ENCODE results near the gene SLC6A9.

SLC6A9 gene

GRCh38 chr1:44034423-44034822, 3.2 kb upstream of the SLC6A9 start:
- DNase-seq (ENCODE audit: low read depth) = no peak
- TF ChIP-seq CTCF (conservative IDR thresholded peaks at IDR 0.05; ENCODE audit: low read length) = no peak
- H3K4me3 ChIP-seq (ENCODE audit: low read length) = no peak overlapping the region

DNA sequence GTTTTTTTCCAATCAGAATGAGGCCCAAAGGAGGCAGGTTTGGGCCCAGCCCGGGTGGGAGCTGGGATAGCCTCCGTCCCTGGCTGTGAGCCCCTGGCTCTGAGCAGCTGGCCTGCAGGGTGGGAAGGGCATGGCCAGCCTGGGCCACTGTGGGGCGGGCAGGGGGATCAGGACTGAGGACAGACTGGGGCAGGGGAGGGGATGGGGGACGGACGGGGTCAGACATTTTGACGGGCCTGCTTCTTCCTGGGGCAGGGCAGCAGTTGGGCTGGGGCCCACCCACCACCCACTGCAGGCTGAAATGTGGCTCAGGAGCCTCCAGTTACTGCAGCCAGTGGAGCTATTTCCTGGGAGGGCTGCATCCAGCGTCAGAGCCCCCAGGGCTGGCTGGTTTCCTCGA, 2.5 kb upstream of the SLC6A9 start:
- DNase-seq (ENCODE audit: low read depth) = no peak
- H3K4me3 ChIP-seq (ENCODE audit: low read length) = no peak overlapping the region
- no peak for TF ChIP-seq CTCF (conservative IDR thresholded peaks at IDR 0.05; ENCODE audit: low read length)

DNA sequence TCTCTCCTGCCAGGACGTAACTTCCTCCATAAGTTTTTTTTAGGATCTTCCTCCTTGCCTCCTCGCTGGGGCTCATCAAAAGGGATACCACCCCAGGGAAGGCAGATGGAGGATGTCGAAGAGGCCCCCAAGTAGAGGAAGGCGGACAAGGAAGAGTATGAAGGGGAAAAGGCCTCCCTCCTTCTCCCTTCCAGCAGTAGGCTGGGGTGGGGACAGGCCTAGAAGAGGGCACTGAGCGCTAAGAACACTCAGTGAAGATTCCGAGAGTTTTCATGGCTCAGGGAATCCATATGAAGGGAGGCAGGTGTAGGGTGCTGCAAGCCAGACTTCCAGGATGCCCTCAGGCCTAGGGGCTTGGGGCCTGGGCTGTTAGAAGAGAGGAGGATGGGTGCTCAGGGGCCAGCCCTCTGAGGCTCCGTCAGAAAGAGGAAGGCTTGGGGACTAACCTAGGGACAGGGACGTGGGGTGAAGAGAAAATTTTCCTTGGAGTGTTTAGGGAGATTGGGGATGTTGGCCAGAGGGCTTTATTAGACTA, 1.8 kb upstream of the SLC6A9 start:
- no peak overlapping the region for H3K4me3 ChIP-seq (ENCODE audit: low read length)
- no peak for DNase-seq (ENCODE audit: low read depth)
- no peak for TF ChIP-seq CTCF (conservative IDR thresholded peaks at IDR 0.05; ENCODE audit: low read length)

DNA sequence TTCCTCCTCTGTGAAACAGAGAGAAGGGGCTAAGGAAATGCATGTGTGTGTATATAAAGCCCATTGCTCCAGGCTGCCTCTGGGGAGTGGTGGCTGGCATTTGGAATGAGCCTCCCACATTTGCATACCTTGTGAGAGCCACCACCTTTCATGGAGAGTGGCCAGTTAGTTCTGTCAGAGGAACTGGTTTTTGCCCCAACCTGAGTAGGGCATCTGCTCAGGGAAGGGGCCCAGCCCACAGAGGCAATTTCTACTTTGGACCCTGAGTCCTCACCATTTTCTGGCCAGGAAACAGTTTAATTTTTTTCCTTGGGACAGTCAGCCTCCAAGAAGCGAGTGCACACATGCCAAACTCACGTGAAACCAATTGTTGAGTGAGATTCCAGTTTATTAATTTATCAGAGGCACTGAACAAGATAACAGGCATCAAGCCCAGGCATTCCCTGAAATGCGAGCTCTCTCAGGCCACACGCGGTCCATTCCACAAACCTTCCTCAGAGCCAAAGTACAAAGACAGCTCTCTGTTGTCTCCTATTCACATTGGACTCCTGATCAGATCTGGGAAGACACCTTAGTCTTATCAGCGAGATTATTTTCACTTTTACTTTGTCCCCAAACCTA, 1.0 kb upstream of the SLC6A9 start:
- DNase-seq (ENCODE audit: low read depth) = no peak
- TF ChIP-seq CTCF (conservative IDR thresholded peaks at IDR 0.05; ENCODE audit: low read length) = no peak
- no peak overlapping the region for H3K4me3 ChIP-seq (ENCODE audit: low read length)

DNA sequence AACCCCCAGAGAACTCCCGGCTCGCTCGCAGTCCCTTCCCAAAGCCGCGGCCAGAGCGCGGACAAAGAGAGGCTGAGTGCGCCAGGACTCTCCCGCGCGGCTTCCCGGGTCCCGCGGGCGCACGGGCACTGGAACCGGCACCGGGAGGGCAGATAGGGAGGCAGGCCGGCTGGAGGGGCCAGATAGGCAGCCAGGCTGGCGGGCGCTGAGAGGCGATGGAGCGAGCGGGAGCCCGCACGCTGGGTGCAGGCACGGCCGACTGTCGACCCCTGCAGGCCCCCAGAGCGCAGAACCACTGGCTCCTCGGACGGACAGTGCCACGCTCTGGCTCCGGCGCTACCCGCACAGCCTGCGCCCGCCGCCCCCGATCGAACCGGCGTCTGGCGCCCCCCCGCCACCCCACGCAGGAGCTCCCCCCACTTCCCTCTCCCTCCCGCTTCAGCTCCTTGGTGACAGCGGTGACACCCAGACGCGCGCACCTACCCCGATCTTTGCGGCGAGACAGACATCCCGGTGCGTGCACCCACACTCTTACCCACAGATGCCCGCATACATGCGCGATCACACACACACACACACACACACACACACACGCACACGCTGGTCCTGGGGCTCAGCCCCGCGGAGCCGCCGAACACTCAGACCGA, 534 bp downstream of the SLC6A9 start:
- peak; percentile 9; the same call in 1 of the 2 replicates for TF ChIP-seq CTCF (conservative IDR thresholded peaks at IDR 0.05; ENCODE audit: low read length)
- DNase-seq (ENCODE audit: low read depth) = peak; percentile 28
- H3K4me3 ChIP-seq (ENCODE audit: low read length) = peak overlapping the region; percentile 81

DNA sequence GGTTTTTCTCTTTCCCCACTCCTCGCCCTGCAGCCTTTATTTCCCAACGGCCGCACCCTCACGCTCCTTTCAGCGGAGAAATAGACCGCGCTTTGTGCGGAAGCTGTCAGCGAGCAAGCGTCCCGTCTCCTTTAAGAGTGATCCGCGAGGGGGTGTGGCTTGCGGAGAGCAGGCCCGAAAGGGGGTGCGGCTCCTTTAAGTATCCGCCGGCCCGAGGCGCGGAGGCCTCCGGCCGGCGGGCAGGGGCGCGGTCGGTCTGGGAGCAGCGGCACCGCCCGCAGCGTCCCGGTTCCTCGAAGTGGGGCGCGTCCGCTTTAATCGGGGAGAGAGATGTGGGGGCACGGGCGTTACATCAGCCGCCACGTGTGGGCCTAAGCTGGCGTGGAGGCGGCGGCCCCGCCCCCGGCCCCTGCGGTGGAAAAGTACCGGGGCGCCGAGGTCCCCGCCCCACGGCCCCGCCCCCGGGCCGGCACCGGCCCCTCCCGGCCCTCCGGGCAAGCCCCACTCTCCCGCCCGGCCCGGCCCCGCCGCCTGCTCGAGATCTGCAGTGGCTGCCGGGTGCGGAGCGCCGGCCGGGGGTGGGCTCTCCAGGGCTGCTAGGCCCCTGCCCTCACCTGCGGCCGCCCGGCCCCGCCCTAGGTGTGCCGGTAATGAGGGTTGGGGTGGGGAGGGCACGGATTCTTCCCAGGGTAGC, 1.2 kb downstream of the SLC6A9 start:
- no peak for TF ChIP-seq CTCF (conservative IDR thresholded peaks at IDR 0.05; ENCODE audit: low read length)
- H3K4me3 ChIP-seq (ENCODE audit: low read length) = peak overlapping the region; percentile 81
- DNase-seq (ENCODE audit: low read depth) = peak; percentile 88
